Activated CD8-positive, alpha-beta memory T cell treated with anti-CD3 and anti-CD28 coated beads for 24 hours (primary cell): ENCODE results near the gene CDH23.
A peak's percentile ranks its signal among the peaks of the same experiment; 100 is the strongest.

Source experiments
- DNase-seq: peaks from one replicate; pipeline ENCODE4 v3.0.0-alpha.2; 2020

CDH23 gene

GRCh38 chr10:71811351-71811750 is 414.6 kb downstream of the CDH23 start:
- no peak for DNase-seq

GRCh38 chr10:71812016-71812912 is 415.5 kb downstream of the CDH23 start:
- peak; percentile 95 for DNase-seq

GRCh38 chr10:71812913-71813590 is 416.3 kb downstream of the CDH23 start:
- DNase-seq = no peak

- no peak for DNase-seq
Measured at GRCh38 chr10:71814922-71815411, 418.2 kb downstream of the CDH23 start.

GRCh38 chr10:71815515-71816130 is 418.9 kb downstream of the CDH23 start:
- DNase-seq = no peak

GRCh38 chr10:71816421-71816851 is 419.7 kb downstream of the CDH23 start:
- no peak for DNase-seq

GRCh38 chr10:71816936-71817618 is 420.4 kb downstream of the CDH23 start:
- no peak for DNase-seq

- no peak for DNase-seq
Measured at GRCh38 chr10:71817831-71818655, 421.3 kb downstream of the CDH23 start.

- DNase-seq = no peak
Measured at GRCh38 chr10:71818674-71819260, 422.0 kb downstream of the CDH23 start.

- no peak for DNase-seq
Measured at GRCh38 chr10:71819441-71819861, 422.7 kb downstream of the CDH23 start.

- no peak for DNase-seq
Measured at GRCh38 chr10:71819985-71820384, 423.3 kb downstream of the CDH23 start.

- DNase-seq = no peak
Measured at GRCh38 chr10:71820966-71821365, 424.2 kb downstream of the CDH23 start.

GRCh38 chr10:71821909-71822763 is 425.4 kb downstream of the CDH23 start:
- no peak for DNase-seq

GRCh38 chr10:71823356-71823755 is 426.6 kb downstream of the CDH23 start:
- DNase-seq = no peak

- DNase-seq = no peak
Measured at GRCh38 chr10:71824333-71824732, 427.6 kb downstream of the CDH23 start.

- no peak for DNase-seq
Measured at GRCh38 chr10:71825217-71825616, 428.5 kb downstream of the CDH23 start.

- no peak for DNase-seq
Measured at GRCh38 chr10:71827852-71828251, 431.1 kb downstream of the CDH23 start.

- DNase-seq = no peak
Measured at GRCh38 chr10:71828702-71829101, 432.0 kb downstream of the CDH23 start.

GRCh38 chr10:71829171-71829570 is 432.5 kb downstream of the CDH23 start:
- DNase-seq = no peak

GRCh38 chr10:71829896-71830295 is 433.2 kb downstream of the CDH23 start:
- no peak for DNase-seq

GRCh38 chr10:71830726-71831125 is 434.0 kb downstream of the CDH23 start:
- no peak for DNase-seq
